Activated T-helper 2 cell treated with anti-CD3 and anti-CD28 coated beads, Interferon-gamma antibody, Interleukin-2, Interleukin-4, amounts not matched to agents 10 μg/mL and 5 μg/mL and 100 μg/mL, durations not matched to agents 14 hours and 24 hours and 36 hours (primary cell): ENCODE results near the gene EHD3. TPM values are rescaled to one million over a fixed set of nuclear protein-coding genes. Genes with fewer than 3 reads are reported as not detected.
A peak's percentile ranks its signal among the peaks of the same experiment; 100 is the strongest.

Source experiments
- DNase-seq: peaks from one replicate; pipeline ENCODE4 v3.0.0; 2021; ENCODE audit warnings: low spot score
- H3K27ac Mint-ChIP-seq: one replicate; pipeline ENCODE4 v1.8.0; 2021; ENCODE audit warnings: mixed read lengths
- H3K27me3 Mint-ChIP-seq: one replicate; pipeline ENCODE4 v1.8.0; 2021; ENCODE audit warnings: low read depth, mixed read lengths
- H3K36me3 Mint-ChIP-seq: one replicate; pipeline ENCODE4 v1.8.0; 2021; ENCODE audit warnings: low read depth, mixed read lengths
- H3K4me1 Mint-ChIP-seq: one replicate; pipeline ENCODE4 v1.8.0; 2021; ENCODE audit warnings: low read depth, mixed read lengths
- H3K4me3 Mint-ChIP-seq: one replicate; pipeline ENCODE4 v1.8.0; 2021; ENCODE audit warnings: low read depth, mild to moderate bottlenecking, moderate library complexity, mixed read lengths
- H3K9me3 Mint-ChIP-seq: one replicate; pipeline ENCODE4 v1.8.0; 2021; ENCODE audit warnings: mixed read lengths
- intact Hi-C: fragments of 100-400 bp; cut with micrococcal nuclease; formaldehyde crosslinking; loops from one replicate; pipeline ENCODE4 v1.15.1; 2023
- total RNA-seq: library from RNA; stranded (reverse); gene quantifications from 2 replicates; pipeline ENCODE4 v1.2.3, GENCODE V29; 2022

The EHD3 gene
- total RNA-seq, 1 donor from 2014 or later: 1.6 TPM

DNA sequence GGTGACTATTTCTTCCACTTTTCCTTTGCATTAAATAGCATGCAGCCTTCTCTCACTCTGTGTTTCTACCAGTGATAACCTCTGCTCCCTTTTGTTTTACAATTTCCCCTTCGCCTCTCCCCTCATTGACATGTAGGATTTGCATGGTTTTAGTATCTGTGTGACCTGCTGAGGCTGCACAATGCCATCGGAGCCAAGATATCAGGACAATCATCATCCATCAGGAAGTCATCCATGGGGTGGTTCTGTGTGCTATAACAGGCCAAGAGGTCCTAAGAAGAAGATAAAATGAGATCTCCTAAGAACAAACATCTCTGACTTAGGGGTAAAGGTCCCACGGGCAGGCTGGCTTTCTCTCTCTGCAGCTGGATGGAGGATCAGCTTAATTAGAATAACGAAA is 65.6 kb downstream of the EHD3 start:
- DNase-seq: no peak
- Mint-ChIP-seq H3K9me3 (no peaks in the 10 kb centered on the region), H3K4me3 (no peak overlapping the region), H3K4me1 (no peaks in the 10 kb centered on the region), H3K27ac (no peak overlapping the region), H3K27me3 (peaks cover 13% of the 10 kb centered on the region), H3K36me3 (no peaks in the 10 kb centered on the region)
- intact Hi-C loops: loop anchor here (5.0 kb wide), 1 partner anchor 33 kb away; no protein-coding TSS in a partner anchor

DNA sequence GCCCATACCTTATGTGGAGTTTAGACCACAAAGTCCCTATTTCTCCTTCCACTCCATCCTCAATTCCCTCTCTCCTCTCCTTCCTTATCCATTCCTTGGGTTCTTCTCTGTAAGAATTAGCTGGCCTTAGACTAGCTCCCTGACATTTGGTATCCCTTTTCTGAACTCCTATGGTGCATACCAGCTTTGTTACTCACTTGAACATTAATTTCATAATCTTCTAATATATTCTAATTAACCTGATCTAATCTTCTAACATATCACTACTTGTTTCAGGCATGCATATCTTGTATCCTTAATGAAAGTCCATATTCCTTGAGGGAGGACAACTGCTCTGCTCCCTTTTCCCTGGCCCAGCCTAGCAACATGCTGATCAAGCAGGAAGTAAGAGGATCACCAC is 66.4 kb downstream of the EHD3 start:
- Mint-ChIP-seq H3K36me3 (no peaks in the 10 kb centered on the region), H3K4me1 (no peaks in the 10 kb centered on the region), H3K4me3 (no peak overlapping the region), H3K9me3 (no peaks in the 10 kb centered on the region), H3K27ac (no peak overlapping the region), H3K27me3 (peaks cover 10% of the 10 kb centered on the region)
- no peak for DNase-seq
- intact Hi-C loops: no loop called here

DNA sequence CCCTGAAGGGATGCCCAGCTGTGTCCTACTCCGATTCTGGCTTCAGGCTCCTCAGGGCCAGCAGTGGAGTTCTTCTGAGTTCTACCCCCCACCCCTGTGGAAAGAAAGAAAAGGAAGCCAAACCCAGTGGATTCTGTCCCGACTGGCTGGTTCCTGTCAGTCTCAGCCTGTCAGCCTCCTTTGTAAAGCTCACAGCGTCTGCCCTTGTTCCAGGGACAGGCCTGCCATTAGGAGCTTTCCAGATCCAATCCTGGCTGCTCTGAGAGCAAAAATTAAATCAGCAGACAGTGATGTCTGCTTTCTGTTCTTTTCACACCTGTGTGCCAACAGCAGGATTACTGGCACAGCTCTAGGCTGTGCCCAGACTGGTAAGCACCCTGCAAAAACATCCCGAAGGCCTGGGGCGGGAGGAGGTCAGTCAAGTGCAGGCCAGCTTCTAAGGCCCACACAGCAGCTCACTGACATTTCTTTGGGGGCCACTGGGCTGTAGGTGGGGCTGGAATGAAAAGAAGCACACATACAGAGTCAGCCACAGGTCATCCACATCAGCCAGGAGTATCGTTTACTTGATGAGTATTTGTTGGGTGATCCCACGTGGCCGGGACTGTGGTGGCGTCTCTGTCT is 69.1 kb downstream of the EHD3 start:
- DNase-seq: no peak
- intact Hi-C loops: no loop called here
- no peak overlapping the region for H3K4me3 Mint-ChIP-seq
- H3K36me3 Mint-ChIP-seq: no peaks in the 10 kb centered on the region
- H3K9me3 Mint-ChIP-seq: no peaks in the 10 kb centered on the region
- no peak overlapping the region for H3K27ac Mint-ChIP-seq
- H3K4me1 Mint-ChIP-seq: no peaks in the 10 kb centered on the region
- H3K27me3 Mint-ChIP-seq: peaks cover 28% of the 10 kb centered on the region

DNA sequence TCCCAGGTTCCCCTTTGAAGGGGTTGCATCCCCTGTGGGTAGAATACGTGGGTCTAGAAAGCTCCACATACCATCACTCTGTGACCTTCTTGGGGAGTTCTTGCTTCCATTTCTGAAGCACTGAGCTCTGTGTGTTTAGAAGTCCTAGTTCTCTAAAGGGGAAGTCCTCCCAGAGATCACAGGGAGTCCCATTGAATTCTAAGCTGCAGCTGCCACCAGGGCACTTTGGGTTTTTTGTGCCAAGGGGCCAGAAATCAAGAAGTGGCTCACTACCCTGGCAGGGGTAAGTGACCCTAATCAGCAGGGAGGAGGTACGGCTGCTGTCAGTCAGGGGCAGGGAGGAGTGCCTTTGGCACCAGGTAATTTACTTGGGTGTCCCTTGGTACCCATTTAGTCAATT is 70.9 kb downstream of the EHD3 start:
- Mint-ChIP-seq H3K4me3 (no peak overlapping the region), H3K4me1 (no peaks in the 10 kb centered on the region), H3K36me3 (no peaks in the 10 kb centered on the region), H3K27ac (no peak overlapping the region), H3K27me3 (peaks cover 38% of the 10 kb centered on the region), H3K9me3 (peaks cover 5% of the 10 kb centered on the region)
- DNase-seq: no peak
- intact Hi-C loops: no loop called here

DNA sequence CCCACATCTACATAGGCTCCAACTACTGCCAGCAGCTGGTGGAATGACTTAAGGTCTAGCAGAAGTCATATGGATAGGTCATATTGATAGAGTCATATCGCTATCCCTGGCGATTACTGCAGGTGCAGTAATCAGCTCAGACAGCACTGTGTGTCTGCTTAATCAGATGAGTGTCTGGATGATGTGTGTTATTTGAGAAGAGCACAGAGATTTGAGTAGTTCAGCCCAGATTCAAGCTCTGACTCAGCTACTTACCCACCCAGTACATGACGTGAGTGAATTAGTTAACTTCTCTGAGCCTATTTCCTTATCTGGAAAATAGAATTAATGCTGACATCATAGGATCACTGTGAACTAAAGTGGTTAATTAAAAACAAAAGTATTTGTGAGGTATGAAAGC is 78.9 kb downstream of the EHD3 start:
- Mint-ChIP-seq H3K36me3 (no peaks in the 10 kb centered on the region), H3K4me3 (no peak overlapping the region), H3K4me1 (peaks cover 8% of the 10 kb centered on the region), H3K9me3 (peaks cover 9% of the 10 kb centered on the region), H3K27me3 (peaks cover 37% of the 10 kb centered on the region), H3K27ac (no peak overlapping the region)
- intact Hi-C loops: no loop called here
- no peak for DNase-seq

DNA sequence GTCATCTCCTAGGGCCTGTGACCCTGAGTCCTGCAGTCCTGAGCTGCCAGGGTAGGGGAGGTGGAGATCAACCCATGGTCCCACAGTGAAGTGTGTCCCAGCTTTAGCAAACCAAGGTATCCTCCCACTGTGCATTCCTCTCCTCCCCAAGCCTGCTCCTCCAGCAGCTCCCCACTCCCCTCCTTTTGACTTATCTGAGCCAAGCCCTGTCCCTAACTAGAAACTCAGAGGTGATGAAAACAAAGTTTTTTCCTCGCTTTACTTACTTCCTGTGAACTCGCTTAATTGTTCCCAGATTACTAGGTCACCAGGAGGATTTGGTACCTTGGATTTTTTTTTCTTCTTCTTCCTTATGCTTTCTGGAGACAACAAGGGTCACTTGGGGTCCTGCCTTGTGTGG is 80.8 kb downstream of the EHD3 start:
- intact Hi-C loops: no loop called here

DNA sequence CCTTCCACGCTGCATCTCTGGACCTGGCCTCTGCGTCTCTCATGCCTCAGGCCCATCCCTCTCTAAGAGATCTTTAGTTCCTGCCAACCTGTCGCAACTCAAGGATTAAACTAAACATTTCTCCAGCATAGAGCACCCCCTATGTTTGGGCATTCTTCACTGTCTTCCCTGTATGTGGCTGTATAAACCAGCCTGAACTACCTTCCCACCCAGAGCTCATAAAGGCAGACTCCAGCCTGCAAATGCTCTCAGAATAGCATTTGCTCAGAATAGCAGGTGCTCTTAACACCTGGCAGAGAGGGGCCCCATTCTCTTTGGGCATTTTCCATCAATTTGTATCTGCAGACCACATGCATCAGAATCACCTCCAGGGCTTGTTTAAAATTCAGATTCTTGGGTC is 83.4 kb downstream of the EHD3 start:
- peaks cover 35% of the 10 kb centered on the region for H3K4me1 Mint-ChIP-seq
- H3K27ac Mint-ChIP-seq: no peak overlapping the region
- intact Hi-C loops: no loop called here
- peaks cover 5% of the 10 kb centered on the region for H3K27me3 Mint-ChIP-seq
- no peaks in the 10 kb centered on the region for H3K36me3 Mint-ChIP-seq
- no peak for DNase-seq
- H3K9me3 Mint-ChIP-seq: no peaks in the 10 kb centered on the region
- no peak overlapping the region for H3K4me3 Mint-ChIP-seq

More for the DNA sequence above, 80.8 kb downstream of the EHD3 start:
- no peak overlapping the region for H3K27ac Mint-ChIP-seq
- no peak for DNase-seq
- no peaks in the 10 kb centered on the region for H3K36me3 Mint-ChIP-seq
- H3K27me3 Mint-ChIP-seq: peaks cover 22% of the 10 kb centered on the region
- peaks cover 4% of the 10 kb centered on the region for H3K9me3 Mint-ChIP-seq
- H3K4me3 Mint-ChIP-seq: no peak overlapping the region
- H3K4me1 Mint-ChIP-seq: peaks cover 25% of the 10 kb centered on the region

DNA sequence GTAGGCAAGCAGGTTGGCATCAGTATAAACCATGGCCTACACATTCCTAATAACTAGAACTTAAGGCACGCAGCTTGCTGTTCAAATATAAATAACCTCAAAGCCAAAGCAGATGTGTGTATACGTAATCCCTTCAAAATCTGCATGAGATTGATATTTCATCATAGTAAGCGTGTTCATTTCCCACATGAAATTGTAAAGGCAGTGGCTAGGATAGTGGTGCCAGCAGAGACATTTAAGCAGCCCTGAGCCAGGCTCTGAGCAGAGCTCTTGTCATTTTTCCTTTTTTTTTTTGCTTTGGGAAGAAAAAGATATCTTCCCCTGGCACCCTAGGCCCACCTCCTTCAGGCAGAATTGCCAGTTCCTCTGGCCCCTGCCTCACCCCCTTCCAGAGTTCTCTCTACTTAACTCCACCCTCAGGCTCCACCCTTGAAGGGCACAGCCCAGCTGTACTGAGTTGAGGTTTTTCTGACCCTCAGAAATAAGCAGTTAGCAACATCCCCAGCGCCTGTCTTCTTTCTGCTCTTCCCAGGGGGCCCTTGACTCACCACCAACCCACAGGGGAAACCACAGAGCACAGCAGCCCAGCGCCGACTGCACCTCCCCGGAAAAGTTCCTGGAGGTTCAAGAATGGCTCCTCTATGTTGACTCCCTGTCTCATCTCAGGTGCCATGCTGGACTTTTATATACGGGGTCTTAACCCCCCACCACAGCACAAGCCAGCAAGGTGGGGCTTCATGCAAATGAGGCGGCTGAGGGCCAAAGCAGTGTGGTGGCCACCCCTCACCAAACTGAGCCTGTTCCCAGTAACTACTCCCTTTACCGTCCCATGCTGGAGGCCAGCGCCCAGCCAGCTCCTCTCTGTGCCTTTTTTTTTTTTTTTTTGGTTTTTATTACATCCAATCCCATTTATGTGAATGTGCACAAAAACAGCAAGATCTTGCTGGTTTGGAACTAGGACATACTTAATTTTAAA is 84.7 kb downstream of the EHD3 start:
- H3K4me1 Mint-ChIP-seq: peaks cover 47% of the 10 kb centered on the region
- peak overlapping the region; percentile 62 for H3K27ac Mint-ChIP-seq
- H3K27me3 Mint-ChIP-seq: peaks cover 3% of the 10 kb centered on the region
- DNase-seq: peak; percentile 31
- H3K9me3 Mint-ChIP-seq: no peaks in the 10 kb centered on the region
- peak overlapping the region; percentile 38 for H3K4me3 Mint-ChIP-seq
- H3K36me3 Mint-ChIP-seq: no peaks in the 10 kb centered on the region
- intact Hi-C loops: no loop called here

Other genes with a start within 250 kb of the EHD3 start
- 0.50 and 0.90 TPM in 2 replicates for gene GALNT14, start 95.7 kb upstream of the EHD3 start, total RNA-seq
- gene CAPN14, start 16.6 kb upstream of the EHD3 start, total RNA-seq: 0.18 and 0.27 TPM in 2 replicates
- gene XDH, start 180.6 kb downstream of the EHD3 start, total RNA-seq: not detected in 2 replicates